SKM-1 treated with dmso at 0.1 percent for 144 hours (cell line): Measurements from ENCODE around the gene PTPN23.

Experiments used
- DNase-seq: peaks from one replicate; lab custom pipeline; 2025; ENCODE audit not compliant: unreplicated experiment; lab: John Stamatoyannopoulos, UW

Gene PTPN23

GRCh38 chr3:47404955-47405790 lies 24.4 kb downstream of the PTPN23 start:
- DNase-seq, result no peak

GRCh38 chr3:47405820-47406761 lies 25.3 kb downstream of the PTPN23 start:
- no peak for DNase-seq

- no peak for DNase-seq
Observed at GRCh38 chr3:47406762-47407149, 25.9 kb downstream of the PTPN23 start.

GRCh38 chr3:47407237-47407636 lies 26.4 kb downstream of the PTPN23 start:
- DNase-seq, result no peak

GRCh38 chr3:47407896-47408838 lies 27.3 kb downstream of the PTPN23 start:
- DNase-seq, result no peak

GRCh38 chr3:47408839-47409229 lies 28.0 kb downstream of the PTPN23 start:
- no peak for DNase-seq

- DNase-seq, result no peak
Observed at GRCh38 chr3:47409284-47409683, 28.5 kb downstream of the PTPN23 start.

GRCh38 chr3:47409688-47410416 lies 29.0 kb downstream of the PTPN23 start:
- no peak for DNase-seq

GRCh38 chr3:47410417-47410720 lies 29.5 kb downstream of the PTPN23 start:
- no peak for DNase-seq

- DNase-seq, result no peak
Observed at GRCh38 chr3:47410801-47411646, 30.2 kb downstream of the PTPN23 start.

- no peak for DNase-seq
Observed at GRCh38 chr3:47411696-47412452, 31.1 kb downstream of the PTPN23 start.

- DNase-seq, result no peak
Observed at GRCh38 chr3:47412453-47412756, 31.6 kb downstream of the PTPN23 start.

GRCh38 chr3:47412842-47413520 lies 32.2 kb downstream of the PTPN23 start:
- no peak for DNase-seq

GRCh38 chr3:47413751-47414150 lies 32.9 kb downstream of the PTPN23 start:
- no peak for DNase-seq

GRCh38 chr3:47414161-47414564 lies 33.3 kb downstream of the PTPN23 start:
- no peak for DNase-seq

- DNase-seq, result no peak
Observed at GRCh38 chr3:47414666-47415587, 34.1 kb downstream of the PTPN23 start.

GRCh38 chr3:47416041-47416440 lies 35.2 kb downstream of the PTPN23 start:
- DNase-seq, result no peak
